ENCODE measurements around the gene SLC25A34. TPM values are rescaled to one million over a fixed set of nuclear protein-coding genes. Genes with fewer than 3 reads are reported as not detected.

The SLC25A34 gene
- total RNA-seq, 4 donors from 2014 or later, result 0.38 to 1.8 (median 0.99) TPM

DNA sequence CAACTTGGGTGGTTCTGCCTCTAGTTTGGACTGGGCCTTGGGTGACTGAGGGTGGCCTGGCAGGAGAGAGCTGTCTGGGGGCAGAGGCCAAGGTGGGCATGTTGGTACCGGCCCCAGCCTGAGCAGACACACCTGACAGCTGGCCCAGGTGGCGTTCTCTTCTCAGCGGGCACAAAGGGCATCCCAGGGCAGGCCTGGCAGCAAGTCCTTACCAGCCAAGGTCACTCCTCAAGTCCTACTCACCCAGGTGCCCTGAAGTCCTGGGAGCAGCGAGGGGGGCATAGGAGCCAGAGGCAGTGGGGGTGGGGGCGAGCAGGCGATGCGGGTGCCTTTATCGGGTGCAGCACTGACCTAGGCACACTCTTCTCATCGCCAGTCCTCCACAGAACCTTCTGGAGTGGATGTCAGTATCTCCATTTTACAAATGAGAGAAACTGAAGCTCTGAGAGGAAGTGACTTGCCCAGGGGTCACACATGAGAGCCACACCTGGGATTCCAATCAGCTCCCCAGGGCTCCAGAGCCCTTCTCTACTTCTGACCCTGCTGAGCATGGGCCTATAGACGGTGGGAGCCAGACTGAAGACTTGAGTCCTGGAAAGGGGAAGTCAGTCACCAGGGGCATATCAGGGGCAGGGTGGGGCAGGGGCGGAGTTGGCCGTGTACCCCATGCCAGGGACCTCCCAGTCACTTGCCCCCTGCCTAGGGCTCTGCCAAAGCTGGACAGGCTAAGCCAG lies 587 bp upstream of the SLC25A34 start:
- no peak overlapping the region for H3K4me3 ChIP-seq (ENCODE audit: low read depth, poor library complexity, severe bottlenecking)
- TF ChIP-seq POLR2A (IDR thresholded peaks at IDR 0.05), result no peak
- 53 to 69% methylated on average over 8 to 12 of the region's 12 CpGs for WGBS, 2 donors
- DNase-seq (ENCODE audit: low spot score in 2 of 2), result no peak
- intact Hi-C loops (cut with DNase I; ENCODE audit: low total_unique reads), result no loop called here

DNA sequence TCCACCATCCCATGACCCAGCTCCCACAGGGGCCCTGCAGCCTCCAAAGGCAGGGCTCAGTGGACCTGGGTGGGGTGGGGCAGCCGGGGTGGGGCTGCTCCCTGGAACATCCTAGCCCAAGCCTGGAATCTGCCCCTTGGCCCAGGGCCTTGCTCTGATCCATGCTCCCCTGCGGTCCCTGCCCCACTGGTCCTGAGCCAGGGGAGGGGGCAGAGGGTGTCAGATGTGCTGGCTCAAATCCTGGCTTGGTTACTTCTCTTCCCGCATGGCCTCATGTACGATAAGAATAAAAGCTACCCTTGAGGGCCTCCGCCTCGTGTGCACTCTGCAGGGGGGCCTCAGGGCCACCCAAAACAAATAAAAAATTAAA lies 819 bp downstream of the SLC25A34 start:
- no peak for DNase-seq (ENCODE audit: low spot score in 2 of 2)
- TF ChIP-seq POLR2A (IDR thresholded peaks at IDR 0.05), result no peak
- TF ChIP-seq, protein P1, sequence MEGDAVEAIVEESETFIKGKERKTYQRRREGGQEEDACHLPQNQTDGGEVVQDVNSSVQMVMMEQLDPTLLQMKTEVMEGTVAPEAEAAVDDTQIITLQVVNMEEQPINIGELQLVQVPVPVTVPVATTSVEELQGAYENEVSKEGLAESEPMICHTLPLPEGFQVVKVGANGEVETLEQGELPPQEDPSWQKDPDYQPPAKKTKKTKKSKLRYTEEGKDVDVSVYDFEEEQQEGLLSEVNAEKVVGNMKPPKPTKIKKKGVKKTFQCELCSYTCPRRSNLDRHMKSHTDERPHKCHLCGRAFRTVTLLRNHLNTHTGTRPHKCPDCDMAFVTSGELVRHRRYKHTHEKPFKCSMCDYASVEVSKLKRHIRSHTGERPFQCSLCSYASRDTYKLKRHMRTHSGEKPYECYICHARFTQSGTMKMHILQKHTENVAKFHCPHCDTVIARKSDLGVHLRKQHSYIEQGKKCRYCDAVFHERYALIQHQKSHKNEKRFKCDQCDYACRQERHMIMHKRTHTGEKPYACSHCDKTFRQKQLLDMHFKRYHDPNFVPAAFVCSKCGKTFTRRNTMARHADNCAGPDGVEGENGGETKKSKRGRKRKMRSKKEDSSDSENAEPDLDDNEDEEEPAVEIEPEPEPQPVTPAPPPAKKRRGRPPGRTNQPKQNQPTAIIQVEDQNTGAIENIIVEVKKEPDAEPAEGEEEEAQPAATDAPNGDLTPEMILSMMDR (IDR thresholded peaks at IDR 0.05), result no peak
- WGBS, 2 donors, result 50 to 53% methylated on average over 3 to 5 of the region's 6 CpGs
- intact Hi-C loops (cut with DNase I; ENCODE audit: low total_unique reads), result no loop called here
- H3K4me3 ChIP-seq (ENCODE audit: low read depth, poor library complexity, severe bottlenecking), result no peak overlapping the region

DNA sequence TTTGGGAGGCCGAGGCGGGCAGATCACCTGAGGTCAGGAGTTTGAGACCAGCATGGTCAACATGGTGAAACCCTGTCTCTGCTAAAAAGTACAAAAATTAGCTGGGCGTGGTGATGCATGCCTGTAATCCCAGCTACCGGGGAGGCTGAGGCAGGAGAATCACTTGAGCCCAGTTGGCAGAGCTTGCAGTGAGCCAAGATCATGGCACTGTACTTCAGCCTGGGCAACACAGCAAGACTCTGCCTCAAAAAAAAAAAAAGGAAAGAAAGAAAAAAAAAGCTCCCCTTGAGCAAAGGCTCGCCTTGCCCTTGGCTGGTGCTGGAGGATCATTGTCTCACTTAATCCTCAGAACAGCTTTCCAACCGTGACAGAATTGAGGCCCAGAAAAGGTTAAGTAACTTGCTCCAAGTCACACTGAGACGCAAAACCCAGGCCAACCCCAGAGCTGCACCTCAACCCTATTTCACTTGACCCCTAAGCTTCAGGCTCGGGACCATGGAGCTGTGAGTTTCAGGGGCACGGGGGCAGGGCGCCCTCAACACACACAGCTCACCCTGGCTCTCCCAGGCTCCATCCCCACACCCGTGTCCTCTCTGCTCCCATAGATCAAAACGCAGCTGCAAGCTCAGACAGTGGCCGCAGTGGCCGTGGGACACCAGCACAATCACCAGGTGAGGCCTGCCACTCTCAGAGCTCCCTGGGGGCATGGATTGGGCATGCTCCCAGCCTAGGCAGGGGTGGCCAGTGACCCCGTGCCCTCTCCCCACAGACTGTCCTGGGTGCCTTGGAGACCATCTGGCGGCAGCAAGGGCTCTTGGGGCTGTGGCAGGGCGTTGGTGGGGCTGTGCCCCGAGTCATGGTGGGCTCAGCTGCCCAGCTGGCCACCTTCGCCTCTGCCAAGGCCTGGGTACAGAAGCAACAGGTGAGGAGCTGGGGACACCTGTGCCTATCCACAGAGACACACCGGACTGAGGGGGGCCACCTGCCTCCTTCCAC lies 1.6 kb downstream of the SLC25A34 start:
- H3K4me3 ChIP-seq (ENCODE audit: low read depth, poor library complexity, severe bottlenecking), result no peak overlapping the region
- 85 to 92% methylated on average over 19 to 20 of the region's 20 CpGs for WGBS, 2 donors
- TF ChIP-seq, protein P1 (IDR thresholded peaks at IDR 0.05), result no peak
- TF ChIP-seq POLR2A (IDR thresholded peaks at IDR 0.05), result no peak
- no peak for DNase-seq (ENCODE audit: low spot score in 2 of 2)
- intact Hi-C loops (cut with DNase I; ENCODE audit: low total_unique reads), result no loop called here

DNA sequence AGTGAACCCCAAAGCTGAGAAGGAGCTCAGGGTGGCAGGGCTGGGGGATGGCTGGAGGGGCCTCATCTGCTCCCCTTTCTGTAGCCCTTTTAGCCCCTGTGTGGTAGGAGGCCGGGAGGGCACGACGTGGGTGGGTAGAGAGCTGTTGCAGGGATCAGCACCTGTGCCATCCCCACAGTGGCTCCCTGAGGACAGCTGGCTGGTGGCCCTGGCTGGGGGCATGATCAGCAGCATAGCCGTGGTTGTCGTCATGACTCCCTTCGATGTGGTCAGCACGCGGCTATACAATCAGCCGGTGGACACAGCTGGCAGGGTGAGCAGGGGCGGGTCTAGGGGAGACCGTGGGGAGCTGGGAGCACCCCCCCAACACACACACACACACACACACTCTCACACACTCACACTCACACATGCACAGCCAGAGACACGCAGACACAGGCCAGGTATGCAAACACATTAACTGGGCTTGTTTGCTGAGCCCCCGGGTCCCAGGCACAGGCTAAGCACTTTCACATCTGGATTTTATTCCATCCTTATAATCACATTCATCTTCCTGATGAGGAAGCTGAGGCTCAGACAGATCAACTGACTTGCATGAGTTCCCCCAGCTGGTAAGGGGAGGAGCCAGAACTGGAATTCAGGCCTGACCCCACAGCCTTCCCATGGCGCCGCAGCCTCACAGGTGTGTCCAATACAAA lies 2.5 kb downstream of the SLC25A34 start:
- 84 to 85% methylated on average over 13 to 15 of the region's 15 CpGs for WGBS, 2 donors
- H3K4me3 ChIP-seq (ENCODE audit: low read depth, poor library complexity, severe bottlenecking), result no peak overlapping the region
- no peak for DNase-seq (ENCODE audit: low spot score in 2 of 2)
- intact Hi-C loops (cut with DNase I; ENCODE audit: low total_unique reads), result no loop called here
- no peak for TF ChIP-seq POLR2A (IDR thresholded peaks at IDR 0.05)
- TF ChIP-seq, protein P1 (IDR thresholded peaks at IDR 0.05), result no peak

DNA sequence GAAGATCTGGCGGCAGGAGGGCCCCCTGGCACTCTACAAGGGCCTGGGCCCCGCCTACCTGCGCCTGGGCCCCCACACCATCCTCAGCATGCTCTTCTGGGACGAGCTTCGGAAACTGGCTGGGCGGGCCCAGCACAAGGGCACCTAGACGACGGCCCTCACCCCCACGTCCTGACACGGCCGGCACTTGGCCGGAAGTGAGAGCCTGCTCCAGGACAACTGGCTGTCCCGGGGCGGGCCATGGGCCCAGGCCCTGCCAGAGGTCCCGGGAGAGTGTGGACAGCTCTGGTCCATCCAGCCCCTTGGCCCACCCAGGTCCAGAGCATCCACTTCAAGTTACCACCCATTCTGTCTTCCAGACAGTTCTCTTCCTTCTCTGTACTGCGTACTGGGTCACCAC lies 3.2 kb downstream of the SLC25A34 start:
- intact Hi-C loops (cut with DNase I; ENCODE audit: low total_unique reads), result no loop called here
- DNase-seq (ENCODE audit: low spot score in 2 of 2), result no peak
- H3K4me3 ChIP-seq (ENCODE audit: low read depth, poor library complexity, severe bottlenecking), result no peak overlapping the region
- 83 to 94% methylated on average over 15 of the region's 16 CpGs for WGBS, 2 donors
- TF ChIP-seq POLR2A (IDR thresholded peaks at IDR 0.05), result no peak
- TF ChIP-seq, protein P1 (IDR thresholded peaks at IDR 0.05), result no peak

All from lower leg skin (tissue), 4 donors.